GM18519 (cell line): ENCODE data around the gene SORCS1.

ENCODE experiments used
- ATAC-seq: cut with Tn5 transposase; IDR thresholded peaks from one replicate; pipeline ENCODE4 v1.9.1; 2021; ENCODE audit warnings: mild to moderate bottlenecking, moderate library complexity; ENCODE audit not compliant: unreplicated experiment, low FRiP score

The SORCS1 gene

GRCh38 chr10:107118866-107119265 lies 45.6 kb downstream of the SORCS1 start:
- ATAC-seq = no peak

GRCh38 chr10:107104026-107104652 lies 60.4 kb downstream of the SORCS1 start:
- ATAC-seq = no peak

- no peak for ATAC-seq
Observed at GRCh38 chr10:107103174-107104025, 61.1 kb downstream of the SORCS1 start.

- no peak for ATAC-seq
Observed at GRCh38 chr10:107098326-107098725, 66.2 kb downstream of the SORCS1 start.

- no peak for ATAC-seq
Observed at GRCh38 chr10:107094824-107095522, 69.5 kb downstream of the SORCS1 start.

- ATAC-seq = no peak
Observed at GRCh38 chr10:107092321-107092720, 72.2 kb downstream of the SORCS1 start.

- ATAC-seq = no peak
Observed at GRCh38 chr10:107091126-107091525, 73.4 kb downstream of the SORCS1 start.

- ATAC-seq = no peak
Observed at GRCh38 chr10:107085665-107086525, 78.6 kb downstream of the SORCS1 start.

GRCh38 chr10:107083388-107084009 lies 81.0 kb downstream of the SORCS1 start:
- ATAC-seq = no peak

- ATAC-seq = no peak
Observed at GRCh38 chr10:107081644-107082043, 82.9 kb downstream of the SORCS1 start.

- ATAC-seq = no peak
Observed at GRCh38 chr10:107075117-107075516, 89.4 kb downstream of the SORCS1 start.

- no peak for ATAC-seq
Observed at GRCh38 chr10:107072786-107073185, 91.7 kb downstream of the SORCS1 start.

- ATAC-seq = no peak
Observed at GRCh38 chr10:107072028-107072427, 92.5 kb downstream of the SORCS1 start.

GRCh38 chr10:107071301-107071700 lies 93.2 kb downstream of the SORCS1 start:
- no peak for ATAC-seq

GRCh38 chr10:107067843-107068242 lies 96.7 kb downstream of the SORCS1 start:
- no peak for ATAC-seq

GRCh38 chr10:107064075-107064474 lies 100.4 kb downstream of the SORCS1 start:
- no peak for ATAC-seq

GRCh38 chr10:107059872-107060271 lies 104.6 kb downstream of the SORCS1 start:
- no peak for ATAC-seq

GRCh38 chr10:107059068-107059804 lies 105.3 kb downstream of the SORCS1 start:
- ATAC-seq = no peak

- no peak for ATAC-seq
Observed at GRCh38 chr10:107058331-107058730, 106.2 kb downstream of the SORCS1 start.
